HG02588 (cell line): ENCODE results near the gene GALNT9.
"Not testable (repeated sequence)": the region's sequence is repeated elsewhere in the genome, so short reads cannot be mapped to it uniquely, and the experiment has no call there.

Source experiments
- ATAC-seq: cut with Tn5 transposase; IDR thresholded peaks from one replicate; pipeline ENCODE4 v1.9.1; 2021; ENCODE audit warnings: mild to moderate bottlenecking, moderate library complexity; ENCODE audit not compliant: unreplicated experiment

Gene GALNT9

DNA sequence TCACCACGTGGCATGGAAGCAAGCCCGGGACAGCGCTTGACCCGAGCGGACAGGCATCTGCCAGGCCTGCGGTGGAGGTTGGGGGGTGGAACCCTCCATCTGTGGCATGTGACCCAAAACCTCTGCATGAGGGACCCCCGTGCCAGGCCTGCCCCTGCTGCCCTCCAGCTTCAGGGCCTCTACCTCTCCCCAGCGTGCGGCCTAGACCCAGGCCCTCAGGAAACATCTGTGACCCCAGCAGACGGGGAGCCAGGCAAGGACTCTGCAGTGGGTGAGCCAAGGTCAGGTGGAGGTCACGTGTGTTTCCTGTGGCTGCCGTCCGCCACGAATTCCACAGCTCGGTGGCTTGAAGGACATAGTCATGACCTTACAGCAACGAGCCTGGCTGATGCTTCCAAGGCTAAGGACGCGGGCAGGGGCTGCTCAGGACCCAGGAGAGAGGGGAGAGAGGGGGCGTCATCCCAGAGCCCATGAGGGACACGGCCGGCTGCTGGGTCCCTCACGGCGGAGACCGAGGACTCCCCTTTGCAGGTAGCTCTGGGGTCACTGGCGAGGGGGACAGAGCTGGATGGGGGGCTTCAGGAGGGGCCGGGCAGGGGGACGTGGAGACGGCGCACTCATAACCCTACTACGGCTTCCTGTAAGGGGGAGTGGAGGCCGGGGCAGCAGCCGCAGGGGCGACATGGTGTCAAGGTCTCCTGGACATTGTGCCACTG, 91.5 kb downstream of the GALNT9 start:
- no peak for ATAC-seq

DNA sequence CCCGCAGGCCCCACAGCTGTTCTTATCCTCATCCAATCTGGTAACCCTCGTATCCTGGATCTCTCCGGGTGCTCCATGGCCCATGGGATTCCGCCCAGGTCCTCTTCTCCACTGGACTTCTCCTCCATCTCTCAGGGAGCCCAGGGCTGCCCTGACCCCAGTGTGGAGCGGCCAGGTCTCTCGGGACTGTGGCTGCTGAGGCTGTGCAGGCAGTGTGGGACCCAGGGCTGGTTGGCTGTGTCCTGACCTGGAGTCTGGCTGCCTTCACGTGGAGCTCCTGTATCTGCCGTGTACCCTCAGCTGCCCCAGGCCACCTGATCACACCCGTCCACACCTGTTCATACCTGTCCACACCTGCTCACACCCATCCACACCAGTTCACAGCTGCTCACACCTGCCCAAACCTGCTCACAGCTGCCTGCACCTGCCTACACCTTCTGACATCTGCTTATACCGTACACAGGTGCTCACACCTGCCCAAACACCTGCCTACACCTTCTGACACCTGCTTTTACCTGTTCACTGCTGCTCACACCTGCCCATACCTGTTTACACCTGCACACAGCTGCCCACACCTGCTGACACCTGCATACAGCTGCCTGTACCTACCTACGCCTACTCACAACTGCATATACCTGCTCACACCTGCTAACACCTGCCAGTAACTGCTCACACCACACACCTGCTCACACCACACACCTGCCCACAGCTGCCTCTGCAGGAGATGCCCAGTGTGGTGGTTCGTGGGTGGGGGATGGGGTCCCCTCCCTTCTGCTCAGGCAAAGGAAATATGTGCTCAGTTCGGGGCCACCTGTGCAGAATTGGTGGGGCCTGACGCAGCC, 92.2 kb downstream of the GALNT9 start:
- no peak for ATAC-seq

DNA sequence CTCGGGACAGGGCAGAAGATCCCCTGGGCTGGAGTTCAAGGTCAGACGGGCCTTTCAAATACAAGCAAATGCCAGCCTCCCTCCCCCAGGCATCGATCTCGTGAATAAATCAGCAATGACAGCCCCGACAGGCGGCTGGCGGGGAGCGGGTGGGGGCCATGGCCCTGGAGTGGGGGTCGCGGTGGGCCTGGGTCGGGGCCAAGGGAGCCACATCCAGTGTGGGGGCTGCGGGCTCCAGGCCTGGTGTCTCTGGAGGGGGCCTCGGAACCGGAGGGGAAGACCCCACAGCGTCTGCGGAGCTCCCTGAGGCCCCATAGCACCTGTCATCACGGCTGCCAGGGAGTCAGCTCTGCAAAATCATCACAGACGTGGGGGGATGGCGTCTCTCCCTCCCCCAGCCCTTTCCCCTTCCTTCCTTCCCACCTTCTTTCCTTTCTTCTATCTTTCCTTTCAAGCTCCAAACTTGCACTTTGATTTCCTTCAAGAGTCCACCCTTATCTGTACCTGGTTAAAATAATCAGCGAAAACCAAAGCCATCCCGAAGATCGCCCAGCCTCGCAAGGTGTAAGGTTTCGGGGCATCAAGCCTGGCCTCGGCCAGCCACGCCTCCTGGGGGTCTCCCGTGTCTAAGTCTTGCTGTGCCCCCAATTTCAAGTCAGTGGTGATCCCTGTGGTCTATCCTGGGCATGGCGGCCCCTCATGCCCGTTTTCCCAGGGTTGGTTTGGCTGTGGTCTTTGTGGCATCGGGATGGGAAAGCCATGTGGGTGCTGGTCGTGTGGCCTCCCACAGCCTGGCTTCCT, 93.1 kb downstream of the GALNT9 start:
- ATAC-seq, result no peak

DNA sequence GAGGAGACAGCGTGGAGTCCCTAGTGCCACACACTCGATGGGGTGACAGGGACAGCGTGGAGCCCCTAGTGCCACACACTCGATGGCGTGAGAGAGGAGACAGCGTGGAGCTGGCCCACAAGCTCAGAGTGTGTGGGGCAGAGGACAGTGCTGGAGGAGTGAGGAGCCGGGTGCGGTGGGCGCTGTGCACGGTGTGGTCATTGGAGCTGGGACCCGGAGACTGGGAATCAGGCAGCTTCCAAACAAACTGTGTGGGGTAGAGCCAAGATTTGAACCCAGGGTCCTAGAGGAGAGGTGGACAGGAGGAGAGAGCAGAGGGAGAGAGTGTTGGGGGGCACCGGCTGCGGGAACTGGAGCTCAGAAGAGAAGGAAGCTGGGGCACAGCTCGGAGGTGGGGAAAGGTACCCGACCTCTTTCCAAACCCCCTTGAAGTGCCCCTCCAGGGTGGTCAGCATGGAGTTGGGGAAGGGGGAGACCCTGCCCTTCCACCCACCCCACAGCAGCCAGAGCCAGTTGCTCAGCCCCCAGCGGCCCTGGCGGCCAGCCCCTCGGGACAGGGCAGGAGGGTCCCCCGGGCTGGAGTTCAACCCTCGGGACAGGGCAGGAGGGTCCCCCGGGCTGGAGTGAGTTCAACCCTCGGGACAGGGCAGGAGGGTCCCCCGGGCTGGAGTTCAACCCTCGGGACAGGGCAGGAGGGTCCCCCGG, 94.1 kb downstream of the GALNT9 start:
- no peak for ATAC-seq

DNA sequence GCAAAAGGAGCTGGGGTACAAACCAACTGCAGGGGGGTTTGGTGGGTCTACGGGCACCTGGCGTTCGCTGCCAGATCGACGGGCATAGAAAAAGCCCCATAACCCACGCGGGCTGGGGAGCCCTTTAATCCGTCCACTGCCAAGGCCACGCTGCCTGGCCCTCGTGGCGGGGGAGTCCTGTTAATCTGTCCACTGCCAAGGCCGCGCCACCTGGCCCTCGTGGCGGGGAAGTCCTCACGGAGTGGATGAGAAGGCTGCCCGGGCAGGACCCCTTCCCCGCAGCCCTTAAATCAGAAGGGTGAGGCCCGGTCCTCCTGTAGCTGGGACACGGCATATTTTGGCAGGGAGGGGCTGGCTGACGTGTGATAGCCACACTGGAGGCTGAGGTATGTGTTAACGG, 99.0 kb downstream of the GALNT9 start:
- no peak for ATAC-seq

DNA sequence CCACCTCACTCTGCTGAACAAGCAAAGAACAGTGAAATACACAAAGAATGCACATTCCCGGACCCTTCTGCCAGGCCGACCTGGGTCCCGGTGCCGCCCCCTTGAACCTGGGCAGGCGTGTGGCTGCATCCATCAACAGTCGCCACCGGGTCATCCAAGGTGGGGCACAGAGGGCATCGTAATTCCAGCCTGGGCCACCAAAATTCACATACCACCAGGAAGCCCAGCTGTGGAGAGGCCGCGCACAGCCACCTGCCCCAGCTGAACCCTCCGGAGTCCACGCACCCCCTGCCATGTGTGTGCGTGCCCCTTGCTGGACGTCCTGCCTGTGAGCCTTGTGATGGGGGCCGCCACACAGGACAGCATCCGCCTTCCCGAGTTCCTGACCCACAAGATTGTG, 99.5 kb downstream of the GALNT9 start:
- no peak for ATAC-seq

DNA sequence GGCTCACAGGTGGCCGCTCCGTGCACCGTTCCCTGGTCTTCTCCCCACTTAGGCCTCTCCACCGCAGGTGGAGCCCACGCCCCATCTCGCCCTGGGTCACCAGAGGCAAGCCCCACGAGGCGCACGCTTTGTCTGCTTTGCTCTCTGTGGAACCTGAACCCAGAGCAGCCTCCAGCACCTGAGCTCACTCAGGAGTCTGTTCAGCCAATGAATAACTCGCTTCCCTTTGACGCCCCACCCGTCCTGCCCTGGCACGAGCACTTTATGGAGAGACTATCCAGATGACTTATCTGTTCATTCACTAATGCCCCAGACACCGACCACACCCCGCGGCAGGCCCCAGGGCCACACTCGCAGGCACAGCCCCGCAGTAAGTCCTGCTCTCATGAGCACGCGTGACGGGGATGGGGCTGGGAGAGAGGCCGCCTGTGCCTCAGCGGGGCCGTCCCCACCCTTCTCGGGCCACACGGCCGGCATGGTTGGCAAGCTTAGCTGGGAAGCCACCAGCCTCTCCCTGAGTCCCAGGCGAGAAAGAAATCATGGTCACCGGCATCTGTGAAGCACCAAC, 100.1 kb downstream of the GALNT9 start:
- ATAC-seq, result no peak

DNA sequence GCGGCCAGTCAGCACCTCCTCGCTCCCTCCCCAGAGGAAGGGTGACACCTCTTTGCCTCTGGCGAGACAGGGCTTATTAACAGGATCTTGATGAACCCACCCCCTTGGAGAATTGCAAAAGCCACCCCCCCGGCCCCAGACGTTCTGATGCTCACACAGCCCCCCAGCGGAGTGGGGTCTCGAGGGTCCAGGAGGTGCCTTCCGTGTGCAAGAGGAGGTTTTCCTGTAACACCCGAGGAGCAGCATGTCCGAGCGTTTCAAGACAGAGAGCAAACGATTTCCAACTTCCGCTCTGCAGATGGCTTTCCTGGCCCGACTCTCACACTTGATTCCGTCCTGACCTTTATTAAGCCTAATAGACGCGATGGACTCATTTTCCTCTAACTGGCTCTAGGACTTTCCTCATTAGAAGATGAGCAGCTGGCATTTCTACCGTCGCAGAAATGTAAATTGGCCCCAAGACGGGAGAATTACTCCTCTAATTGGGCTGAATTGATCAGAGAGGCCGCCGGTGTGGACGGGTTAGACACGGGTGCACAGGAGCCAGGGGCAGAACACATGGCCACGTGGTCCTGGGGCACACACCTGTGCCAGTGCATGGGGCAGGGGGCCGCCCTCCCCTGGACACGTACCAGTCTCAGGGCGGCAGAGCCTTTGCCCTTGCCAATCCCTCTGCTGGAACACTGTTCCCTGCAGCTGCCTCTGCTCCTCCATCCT, 100.8 kb downstream of the GALNT9 start:
- ATAC-seq, result no peak

DNA sequence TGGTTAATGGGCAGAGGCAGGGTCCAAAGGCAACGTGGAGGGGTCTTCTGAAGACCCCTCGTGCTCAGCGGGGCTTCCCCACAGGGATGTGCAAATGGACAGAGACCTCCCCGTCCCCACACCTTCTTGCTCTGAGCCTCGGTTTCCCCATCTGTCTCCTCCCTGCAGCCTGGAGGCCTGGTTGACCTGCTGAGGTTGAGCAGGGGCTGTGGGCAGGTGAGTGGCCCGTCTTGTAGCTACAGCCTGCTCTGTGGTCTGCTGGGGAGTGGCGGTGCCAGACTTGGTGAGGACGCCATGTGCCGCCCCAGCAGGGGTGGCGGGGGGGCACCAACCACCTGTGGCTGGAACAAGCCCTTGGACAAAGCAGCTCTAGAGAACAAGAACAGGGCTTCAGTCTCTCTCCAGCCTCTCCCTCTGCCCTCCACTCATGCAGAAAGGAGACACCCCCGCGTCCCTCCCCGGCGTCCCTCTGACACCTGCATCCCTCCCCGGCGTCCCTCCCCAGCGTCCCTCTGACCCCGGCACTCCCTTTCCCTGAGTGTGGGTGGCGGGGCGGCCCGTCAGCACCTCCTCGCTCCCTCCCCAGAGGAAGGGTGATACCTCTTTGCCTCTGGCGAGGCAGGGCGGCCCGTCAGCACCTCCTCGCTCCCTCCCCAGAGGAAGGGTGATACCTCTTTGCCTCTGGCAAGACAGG, 101.5 kb downstream of the GALNT9 start:
- no peak for ATAC-seq

DNA sequence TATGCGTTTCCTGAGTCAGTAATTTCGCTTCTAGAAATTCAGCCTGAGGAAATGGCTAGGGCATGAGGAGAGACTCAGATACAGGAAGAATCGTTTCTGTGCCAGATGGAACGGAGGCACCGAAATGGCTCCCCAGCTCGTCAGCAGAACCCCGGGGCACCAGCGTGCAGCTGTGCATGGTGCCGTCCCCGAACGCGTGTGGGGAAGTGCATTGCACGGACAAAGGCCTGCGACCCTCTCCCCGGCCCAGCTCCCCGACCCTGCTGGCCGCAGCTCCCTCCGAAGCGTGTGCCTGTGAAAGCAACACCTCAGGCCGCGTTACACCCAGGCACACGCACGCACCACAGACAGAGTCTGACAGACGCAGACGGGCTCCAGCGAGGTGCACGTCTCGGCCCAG, 102.3 kb downstream of the GALNT9 start:
- ATAC-seq, result no peak

DNA sequence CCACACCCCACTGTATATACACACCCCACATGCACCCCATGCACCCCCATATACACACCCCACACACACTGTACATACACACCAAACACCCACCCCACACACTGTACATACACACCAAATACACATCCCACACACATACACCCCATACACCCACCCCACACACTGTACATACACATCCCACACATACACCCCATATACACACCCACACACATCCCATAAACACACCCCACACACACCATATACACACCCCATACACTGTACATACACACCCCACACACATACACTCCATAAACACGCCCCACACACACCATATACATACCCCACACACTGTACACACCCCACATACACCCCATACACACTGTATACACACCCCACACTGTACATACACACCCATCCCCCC, 102.8 kb downstream of the GALNT9 start:
- no peak for ATAC-seq

DNA sequence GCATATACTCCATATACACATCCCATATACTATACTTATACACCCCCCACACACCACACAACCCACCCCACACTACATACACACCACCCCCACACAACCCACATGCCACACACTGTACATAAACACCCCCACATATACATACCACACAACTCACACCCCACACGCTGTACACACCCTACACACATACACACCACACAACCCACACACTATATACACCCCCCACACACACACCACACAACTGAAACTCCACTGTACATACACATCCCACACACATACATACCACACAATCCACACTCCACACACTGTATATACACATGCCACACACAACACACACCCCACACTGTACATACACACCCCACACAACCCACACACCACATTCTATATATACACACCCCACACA, 104.2 kb downstream of the GALNT9 start:
- ATAC-seq, result no peak

DNA sequence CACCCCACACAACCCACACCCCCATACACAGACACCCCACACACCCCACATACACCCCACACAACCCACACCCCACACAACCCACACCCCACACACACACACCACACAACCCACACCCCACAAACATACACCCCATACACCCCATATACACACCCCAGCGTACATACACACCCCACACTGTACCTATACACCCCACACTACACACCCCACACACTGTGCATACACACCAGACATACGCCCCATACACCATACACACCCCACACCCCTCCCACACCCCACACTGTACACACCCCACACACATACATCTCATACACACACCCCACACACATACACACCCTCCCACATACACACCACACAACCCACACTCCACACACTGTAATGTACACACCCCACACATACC, 104.9 kb downstream of the GALNT9 start:
- ATAC-seq, result no peak

DNA sequence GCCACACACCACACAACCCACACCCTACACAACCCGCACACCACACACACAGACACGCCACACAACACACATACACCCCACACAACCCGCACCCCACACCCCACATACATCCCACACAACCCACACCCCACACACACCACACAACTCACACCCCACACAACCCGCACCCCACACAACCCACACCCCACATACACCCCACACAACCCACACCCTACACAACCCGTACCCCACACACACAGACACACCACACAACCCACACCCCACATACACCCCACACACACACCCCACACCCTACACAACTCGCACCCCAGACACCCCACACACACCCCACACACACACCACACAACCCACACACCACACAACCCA, 106.6 kb downstream of the GALNT9 start:
- ATAC-seq, result no peak

DNA sequence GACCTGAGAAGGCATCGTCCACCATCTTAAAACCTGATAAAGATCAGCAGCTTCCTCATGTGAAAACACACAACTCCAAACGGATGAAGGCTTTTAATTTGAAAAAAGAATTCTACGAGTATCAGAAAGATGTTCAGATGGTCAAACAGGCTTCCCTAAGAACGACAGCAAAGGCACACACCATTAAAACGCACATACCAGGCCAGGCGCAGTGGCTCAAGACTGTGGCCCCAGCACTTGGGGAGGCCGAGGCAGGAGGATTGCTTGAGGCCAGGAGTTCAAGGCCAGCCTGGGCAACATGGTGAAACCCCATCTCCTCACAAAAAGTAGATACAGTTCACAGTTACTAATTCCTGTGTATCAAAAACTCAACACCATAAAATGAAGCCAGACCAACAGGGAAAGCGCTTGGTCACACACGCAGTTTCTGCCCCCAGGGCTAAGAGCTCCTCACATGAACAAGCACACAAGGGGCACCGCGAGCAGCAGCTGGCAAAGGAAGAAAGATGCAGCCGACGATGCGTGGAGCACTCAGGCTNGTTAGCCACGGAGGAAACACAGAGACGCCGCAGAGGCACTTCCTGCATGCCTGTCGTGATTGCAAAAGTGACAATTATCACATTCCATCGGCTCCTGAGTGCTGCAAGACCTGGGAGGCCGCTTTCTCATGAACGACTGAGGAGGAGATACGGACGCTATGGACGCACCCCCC, 107.1 kb downstream of the GALNT9 start:
- ATAC-seq, result no peak

DNA sequence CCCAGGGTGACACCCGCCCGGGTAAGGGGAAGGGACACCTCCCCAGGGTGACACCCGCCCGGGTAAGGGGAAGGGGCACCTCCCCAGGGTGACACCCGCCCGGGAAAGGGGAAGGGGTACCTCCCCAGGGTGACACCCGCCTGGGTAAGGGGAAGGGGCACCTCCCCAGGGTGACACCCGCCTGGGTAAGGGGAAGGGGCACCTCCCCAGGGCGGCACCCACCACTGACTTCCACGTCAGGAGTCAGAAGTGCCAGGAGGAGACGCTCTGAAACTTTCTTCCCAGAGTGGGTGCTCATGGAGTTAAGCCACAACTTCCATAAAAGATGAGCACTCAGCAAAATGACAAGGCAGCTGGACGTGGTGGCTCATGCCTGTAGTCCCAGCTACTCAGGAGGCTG, 109.6 kb downstream of the GALNT9 start:
- not testable (repeated sequence) for ATAC-seq

DNA sequence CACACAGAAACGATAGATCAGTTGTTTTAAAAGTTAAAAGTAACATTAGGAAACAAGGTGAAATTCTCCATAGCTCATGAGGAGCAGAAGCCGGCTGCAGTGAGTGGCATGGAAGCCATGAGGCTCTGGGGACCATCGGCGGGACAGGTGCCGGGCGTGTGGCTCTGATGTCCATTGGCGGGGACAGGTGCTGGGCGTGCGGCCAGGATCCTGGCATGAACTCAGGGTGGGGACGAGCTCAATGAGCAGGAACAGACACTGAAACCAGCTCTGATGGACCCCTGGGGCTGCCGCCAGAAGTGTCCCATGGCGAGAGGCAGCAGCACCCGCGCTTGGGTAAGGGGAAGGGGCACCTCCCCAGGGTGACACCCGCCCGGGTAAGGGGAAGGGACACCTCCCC, 110.1 kb downstream of the GALNT9 start:
- ATAC-seq, result no peak

DNA sequence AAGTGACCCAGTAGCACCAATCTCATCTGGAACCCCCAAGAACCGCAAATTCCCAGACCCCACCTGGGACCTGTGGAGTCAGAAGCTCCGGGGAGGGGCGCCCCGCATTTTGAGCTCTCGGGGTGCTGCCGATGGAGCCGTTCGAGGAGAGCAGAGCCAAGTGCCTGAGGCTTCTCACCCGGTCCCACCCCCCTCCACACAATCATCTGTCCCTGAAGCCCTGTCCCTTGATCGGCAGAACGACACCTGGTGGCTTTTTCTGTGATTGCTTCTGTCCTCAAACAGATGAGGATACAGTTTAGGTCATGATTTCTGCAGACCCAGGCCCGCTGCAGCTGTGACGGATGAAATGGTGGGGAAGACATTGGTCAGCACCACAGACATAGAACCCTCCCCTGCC, 110.5 kb downstream of the GALNT9 start:
- no peak for ATAC-seq

DNA sequence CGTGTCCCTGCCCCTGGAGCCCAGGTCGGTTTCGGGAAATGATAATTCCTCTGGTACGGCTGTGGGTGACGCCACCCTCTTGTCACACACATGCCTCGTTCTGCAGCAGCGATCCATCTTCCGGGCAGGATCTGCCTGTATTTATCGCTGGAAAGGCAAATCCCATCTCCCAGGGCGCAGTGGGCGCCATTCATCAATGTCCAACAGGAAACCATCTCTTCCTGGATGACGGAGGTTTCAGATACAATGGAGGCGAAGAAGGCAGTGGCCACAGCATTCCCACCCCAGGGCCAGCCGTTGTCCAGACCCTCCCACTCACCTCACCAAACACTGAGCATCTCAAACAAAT, 110.9 kb downstream of the GALNT9 start:
- ATAC-seq, result no peak
